HG02763 (cell line): ENCODE data around the gene DPP8.
"Not testable (repeated sequence)": the region's sequence is repeated elsewhere in the genome, so short reads cannot be mapped to it uniquely, and the experiment has no call there.

ENCODE experiments used
- ATAC-seq: cut with Tn5 transposase; IDR thresholded peaks from one replicate; pipeline ENCODE4 v1.9.1; 2021; ENCODE audit warnings: mild to moderate bottlenecking, moderate library complexity; ENCODE audit not compliant: unreplicated experiment

DPP8 gene

GRCh38 chr15:65516997-65517865 lies at the start of gene DPP8:
Gene DPP8, minus strand, starts transcription at chr15:65517689. Its CDS starts 5,136 bp downstream, at chr15:65512553.
- ATAC-seq: peak; percentile 87

GRCh38 chr15:65561934-65562333 lies 44.4 kb upstream of the DPP8 start:
- ATAC-seq: no peak

GRCh38 chr15:65559941-65560340 lies 42.5 kb upstream of the DPP8 start:
- ATAC-seq: no peak

GRCh38 chr15:65558997-65559760 lies 41.7 kb upstream of the DPP8 start:
- ATAC-seq: no peak

GRCh38 chr15:65558336-65558735 lies 40.8 kb upstream of the DPP8 start:
- no peak for ATAC-seq

GRCh38 chr15:65556622-65557021 lies 39.1 kb upstream of the DPP8 start:
- no peak for ATAC-seq

GRCh38 chr15:65553691-65554090 lies 36.2 kb upstream of the DPP8 start:
- no peak for ATAC-seq

GRCh38 chr15:65552851-65553250 lies 35.4 kb upstream of the DPP8 start:
- ATAC-seq: not testable (repeated sequence)

GRCh38 chr15:65551183-65551582 lies 33.7 kb upstream of the DPP8 start:
- ATAC-seq: no peak

GRCh38 chr15:65550681-65551098 lies 33.2 kb upstream of the DPP8 start:
- no peak for ATAC-seq

GRCh38 chr15:65549288-65549687 lies 31.8 kb upstream of the DPP8 start:
- not testable (repeated sequence) for ATAC-seq

- ATAC-seq: no peak
Measured at GRCh38 chr15:65547841-65548240, 30.4 kb upstream of the DPP8 start.

GRCh38 chr15:65541231-65541820 lies 23.8 kb upstream of the DPP8 start:
- no peak for ATAC-seq

- no peak for ATAC-seq
Measured at GRCh38 chr15:65540314-65540713, 22.8 kb upstream of the DPP8 start.

- ATAC-seq: no peak
Measured at GRCh38 chr15:65535192-65535591, 17.7 kb upstream of the DPP8 start.

GRCh38 chr15:65533057-65533756 lies 15.7 kb upstream of the DPP8 start:
- ATAC-seq: no peak

- no peak for ATAC-seq
Measured at GRCh38 chr15:65532738-65533051, 15.2 kb upstream of the DPP8 start.

- peak; percentile 84 for ATAC-seq
Measured at GRCh38 chr15:65530318-65531111, 13.0 kb upstream of the DPP8 start, which contains the start of gene HACD3. Gene HACD3, plus strand, starts transcription at chr15:65530463. Its CDS starts 169 bp downstream, at chr15:65530632.

GRCh38 chr15:65529762-65530317 lies 12.4 kb upstream of the DPP8 start:
- ATAC-seq: no peak
